WTC11 (cell line): ENCODE data around the gene LRP4. TPM values are rescaled to one million over a fixed set of nuclear protein-coding genes. Genes with fewer than 3 reads are reported as not detected.

Source experiments
- ATAC-seq: fragments of 200-7000 bp; cut with Tn5 transposase; 2 replicates; pipeline ENCODE4 v1.10.0; 2021; ENCODE audit warnings: mild to moderate bottlenecking, moderate library complexity
- CTCF ChIA-PET: fragments of 300-600 bp; sonication (Branson Sonifier 250); formaldehyde crosslinking; loops from one replicate; lab custom pipeline; 2021; ENCODE audit warnings: antibody characterized with exemption; lab: Charles Lee
- POLR2A ChIA-PET: fragments of 350-600 bp; sonication (Branson Sonifier 250); formaldehyde crosslinking; loops from one replicate; lab custom pipeline; 2021; ENCODE audit warnings: antibody characterized with exemption; lab: Charles Lee
- DNase-seq: peaks from one replicate; pipeline ENCODE4 v3.0.0; 2021; ENCODE audit warnings: low spot score
- H3K27ac Mint-ChIP-seq: 2 replicates; pipeline ENCODE4 v1.8.0; 2021; ENCODE audit warnings: mixed read lengths
- H3K27me3 Mint-ChIP-seq: 2 replicates; pipeline ENCODE4 v1.8.0; 2021; ENCODE audit warnings: low read depth, mild to moderate bottlenecking, moderate library complexity, mixed read lengths
- H3K36me3 Mint-ChIP-seq: 2 replicates; pipeline ENCODE4 v1.8.0; 2021; ENCODE audit warnings: mixed read lengths
- H3K4me1 Mint-ChIP-seq: 2 replicates; pipeline ENCODE4 v1.8.0; 2022; ENCODE audit warnings: mixed read lengths
- H3K4me3 Mint-ChIP-seq: 2 replicates; pipeline ENCODE4 v1.8.0; 2021; ENCODE audit warnings: mild to moderate bottlenecking, moderate library complexity, mixed read lengths
- H3K9me3 Mint-ChIP-seq: 2 replicates; pipeline ENCODE4 v1.8.0; 2021; ENCODE audit warnings: mixed read lengths
- ATF1 ChIP-seq: sonication (generic); formaldehyde crosslinking; IDR thresholded peaks from 2 replicates; pipeline ENCODE4 v1.8.1; 2023; ENCODE audit warnings: mild to moderate bottlenecking, moderate library complexity, missing genetic modification reagents
- ESRRA ChIP-seq: sonication (generic); formaldehyde crosslinking; IDR thresholded peaks from 2 replicates; pipeline ENCODE4 v1.8.1; 2022; ENCODE audit warnings: mild to moderate bottlenecking, missing genetic modification reagents, borderline replicate concordance
- ETV6 ChIP-seq: sonication (generic); formaldehyde crosslinking; IDR thresholded peaks from 2 replicates; pipeline ENCODE4 v1.8.1; 2022; ENCODE audit warnings: mild to moderate bottlenecking, missing genetic modification reagents
- FOXP1 ChIP-seq: sonication (generic); formaldehyde crosslinking; IDR thresholded peaks from 2 replicates; pipeline ENCODE4 v1.8.0; 2022; ENCODE audit warnings: missing genetic modification reagents, mild to moderate bottlenecking, moderate library complexity, borderline replicate concordance
- HMGA2 ChIP-seq: fragments of 250-450 bp; sonication (Bioruptor Pico); IDR thresholded peaks from 2 replicates; pipeline ENCODE4 v1.4.0; 2021; ENCODE audit warnings: mild to moderate bottlenecking, moderate library complexity
- NFYB ChIP-seq: sonication (generic); formaldehyde crosslinking; conservative IDR thresholded peaks from 2 replicates; pipeline ENCODE4 v1.8.0; 2022; ENCODE audit warnings: low read depth, missing genetic modification reagents
- RELA ChIP-seq: sonication (generic); formaldehyde crosslinking; IDR thresholded peaks from 2 replicates; pipeline ENCODE4 v1.8.1; 2022; ENCODE audit warnings: missing genetic modification reagents, mild to moderate bottlenecking, borderline replicate concordance
- TP53 ChIP-seq: sonication (generic); formaldehyde crosslinking; IDR thresholded peaks from 2 replicates; pipeline ENCODE4 v1.8.1; 2023; ENCODE audit warnings: mild to moderate bottlenecking, missing genetic modification reagents
- ZNF232 ChIP-seq: sonication (generic); formaldehyde crosslinking; IDR thresholded peaks from 2 replicates; pipeline ENCODE4 v1.8.0; 2022; ENCODE audit warnings: mild to moderate bottlenecking, missing genetic modification reagents
- ZNF671 ChIP-seq: fragments of 250-450 bp; sonication (Bioruptor Pico); IDR thresholded peaks from 2 replicates; pipeline ENCODE4 v1.8.0; 2021; ENCODE audit warnings: mild to moderate bottlenecking
- total RNA-seq: library from RNA; stranded (reverse); gene quantifications from 3 replicates; pipeline ENCODE4 v1.2.3, GENCODE V29; 2021
- TF ChIP-seq, protein P1 (sequence below): sonication (generic); formaldehyde crosslinking; IDR thresholded peaks from 2 replicates; pipeline ENCODE4 v1.8.1; 2022; ENCODE audit warnings: low read depth, missing genetic modification reagents, borderline replicate concordance
- TF ChIP-seq, protein P2 (sequence below): sonication (generic); formaldehyde crosslinking; IDR thresholded peaks from 2 replicates; pipeline ENCODE4 v1.8.1; 2023; ENCODE audit warnings: mild to moderate bottlenecking, moderate library complexity, missing genetic modification reagents
- TF ChIP-seq, protein P3 (sequence below): sonication (generic); formaldehyde crosslinking; IDR thresholded peaks from 2 replicates; pipeline ENCODE4 v1.8.1; 2022; ENCODE audit warnings: low read depth, mild to moderate bottlenecking, moderate library complexity, missing genetic modification reagents, borderline replicate concordance
- TF ChIP-seq, protein P4 (sequence below): fragments of 250-450 bp; sonication (Bioruptor Pico); IDR thresholded peaks from 2 replicates; pipeline ENCODE4 v1.9.0; 2021; ENCODE audit warnings: moderate library complexity, mild to moderate bottlenecking, inconsistent platforms, borderline replicate concordance
- TF ChIP-seq, protein P5 (sequence below): sonication (generic); formaldehyde crosslinking; IDR thresholded peaks from 2 replicates; pipeline ENCODE4 v1.8.1; 2023; ENCODE audit warnings: mild to moderate bottlenecking, missing genetic modification reagents
- TF ChIP-seq, protein P6 (sequence below): sonication (generic); formaldehyde crosslinking; IDR thresholded peaks from 2 replicates; pipeline ENCODE4 v1.8.0; 2022; ENCODE audit warnings: mild to moderate bottlenecking, missing genetic modification reagents
- TF ChIP-seq, protein P7 (sequence below): sonication (generic); formaldehyde crosslinking; IDR thresholded peaks from 2 replicates; pipeline ENCODE4 v1.8.0; 2022; ENCODE audit warnings: missing genetic modification reagents

LRP4 gene
- total RNA-seq, 1 experiment from 2014 or later, result 39.5 TPM

DNA sequence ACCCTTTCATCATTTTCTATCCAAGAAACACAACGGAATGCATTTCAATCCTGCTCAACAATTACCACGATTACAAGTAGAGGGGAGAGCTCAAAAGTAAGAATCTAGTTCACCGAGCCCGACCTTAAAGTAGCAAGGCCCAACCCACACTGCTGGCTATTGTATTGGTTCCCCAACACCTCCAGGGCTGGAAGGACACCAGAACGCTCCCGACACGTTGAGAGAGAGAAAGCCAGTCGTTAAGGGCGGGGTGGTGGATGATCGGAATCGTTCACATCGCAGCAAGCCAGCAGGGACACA lies 73.0 kb downstream of the LRP4 start (continued):
- TF ChIP-seq, protein P1, sequence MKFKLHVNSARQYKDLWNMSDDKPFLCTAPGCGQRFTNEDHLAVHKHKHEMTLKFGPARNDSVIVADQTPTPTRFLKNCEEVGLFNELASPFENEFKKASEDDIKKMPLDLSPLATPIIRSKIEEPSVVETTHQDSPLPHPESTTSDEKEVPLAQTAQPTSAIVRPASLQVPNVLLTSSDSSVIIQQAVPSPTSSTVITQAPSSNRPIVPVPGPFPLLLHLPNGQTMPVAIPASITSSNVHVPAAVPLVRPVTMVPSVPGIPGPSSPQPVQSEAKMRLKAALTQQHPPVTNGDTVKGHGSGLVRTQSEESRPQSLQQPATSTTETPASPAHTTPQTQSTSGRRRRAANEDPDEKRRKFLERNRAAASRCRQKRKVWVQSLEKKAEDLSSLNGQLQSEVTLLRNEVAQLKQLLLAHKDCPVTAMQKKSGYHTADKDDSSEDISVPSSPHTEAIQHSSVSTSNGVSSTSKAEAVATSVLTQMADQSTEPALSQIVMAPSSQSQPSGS, result no peak
- no peak for TF ChIP-seq ZNF671
- TF ChIP-seq TP53 (CRISPR knock-in tag), result no peak
- TF ChIP-seq, protein P2, sequence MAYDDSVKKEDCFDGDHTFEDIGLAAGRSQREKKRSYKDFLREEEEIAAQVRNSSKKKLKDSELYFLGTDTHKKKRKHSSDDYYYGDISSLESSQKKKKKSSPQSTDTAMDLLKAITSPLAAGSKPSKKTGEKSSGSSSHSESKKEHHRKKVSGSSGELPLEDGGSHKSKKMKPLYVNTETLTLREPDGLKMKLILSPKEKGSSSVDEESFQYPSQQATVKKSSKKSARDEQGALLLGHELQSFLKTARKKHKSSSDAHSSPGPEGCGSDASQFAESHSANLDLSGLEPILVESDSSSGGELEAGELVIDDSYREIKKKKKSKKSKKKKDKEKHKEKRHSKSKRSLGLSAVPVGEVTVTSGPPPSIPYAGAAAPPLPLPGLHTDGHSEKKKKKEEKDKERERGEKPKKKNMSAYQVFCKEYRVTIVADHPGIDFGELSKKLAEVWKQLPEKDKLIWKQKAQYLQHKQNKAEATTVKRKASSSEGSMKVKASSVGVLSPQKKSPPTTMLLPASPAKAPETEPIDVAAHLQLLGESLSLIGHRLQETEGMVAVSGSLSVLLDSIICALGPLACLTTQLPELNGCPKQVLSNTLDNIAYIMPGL (CRISPR knock-in tag), result no peak
- TF ChIP-seq, protein P3, sequence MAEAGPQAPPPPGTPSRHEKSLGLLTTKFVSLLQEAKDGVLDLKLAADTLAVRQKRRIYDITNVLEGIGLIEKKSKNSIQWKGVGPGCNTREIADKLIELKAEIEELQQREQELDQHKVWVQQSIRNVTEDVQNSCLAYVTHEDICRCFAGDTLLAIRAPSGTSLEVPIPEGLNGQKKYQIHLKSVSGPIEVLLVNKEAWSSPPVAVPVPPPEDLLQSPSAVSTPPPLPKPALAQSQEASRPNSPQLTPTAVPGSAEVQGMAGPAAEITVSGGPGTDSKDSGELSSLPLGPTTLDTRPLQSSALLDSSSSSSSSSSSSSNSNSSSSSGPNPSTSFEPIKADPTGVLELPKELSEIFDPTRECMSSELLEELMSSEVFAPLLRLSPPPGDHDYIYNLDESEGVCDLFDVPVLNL (CRISPR knock-in tag), result no peak
- TF ChIP-seq, protein P4, sequence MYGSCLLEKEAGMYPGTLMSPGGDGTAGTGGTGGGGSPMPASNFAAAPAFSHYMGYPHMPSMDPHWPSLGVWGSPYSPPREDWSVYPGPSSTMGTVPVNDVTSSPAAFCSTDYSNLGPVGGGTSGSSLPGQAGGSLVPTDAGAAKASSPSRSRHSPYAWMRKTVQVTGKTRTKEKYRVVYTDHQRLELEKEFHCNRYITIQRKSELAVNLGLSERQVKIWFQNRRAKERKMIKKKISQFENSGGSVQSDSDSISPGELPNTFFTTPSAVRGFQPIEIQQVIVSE (CRISPR knock-in tag), result no peak
- TF ChIP-seq, protein P5, sequence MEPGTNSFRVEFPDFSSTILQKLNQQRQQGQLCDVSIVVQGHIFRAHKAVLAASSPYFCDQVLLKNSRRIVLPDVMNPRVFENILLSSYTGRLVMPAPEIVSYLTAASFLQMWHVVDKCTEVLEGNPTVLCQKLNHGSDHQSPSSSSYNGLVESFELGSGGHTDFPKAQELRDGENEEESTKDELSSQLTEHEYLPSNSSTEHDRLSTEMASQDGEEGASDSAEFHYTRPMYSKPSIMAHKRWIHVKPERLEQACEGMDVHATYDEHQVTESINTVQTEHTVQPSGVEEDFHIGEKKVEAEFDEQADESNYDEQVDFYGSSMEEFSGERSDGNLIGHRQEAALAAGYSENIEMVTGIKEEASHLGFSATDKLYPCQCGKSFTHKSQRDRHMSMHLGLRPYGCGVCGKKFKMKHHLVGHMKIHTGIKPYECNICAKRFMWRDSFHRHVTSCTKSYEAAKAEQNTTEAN, result no peak
- TF ChIP-seq NFYB, result no peak
- no peak for TF ChIP-seq ZNF232
- no peak for TF ChIP-seq ESRRA (CRISPR knock-in tag)

DNA sequence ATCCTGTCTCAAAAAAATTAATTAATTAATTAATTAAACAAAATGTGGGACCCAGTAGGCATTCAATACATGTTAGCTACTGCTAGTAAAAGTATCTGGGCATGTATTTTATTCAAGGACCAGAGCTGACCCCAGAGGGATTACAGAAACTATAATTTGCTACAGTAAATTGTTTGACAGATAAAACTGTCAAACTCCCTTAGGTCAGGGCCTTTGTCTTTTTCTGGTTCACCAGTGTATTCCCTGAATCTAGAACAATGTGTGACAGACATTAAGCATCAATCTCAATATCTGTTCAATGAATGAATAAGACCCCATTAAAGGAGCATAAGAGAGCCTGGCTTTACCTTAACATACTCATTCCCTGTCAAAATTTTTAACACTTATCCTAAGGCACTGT lies 78.2 kb downstream of the LRP4 start:
- Mint-ChIP-seq H3K9me3 (no peaks in the 10 kb centered on the region), H3K27me3 (no peaks in the 10 kb centered on the region), H3K27ac (no peak overlapping the region), H3K36me3 (peaks cover 5% of the 10 kb centered on the region; the same call in 1 of the 2 replicates), H3K4me1 (peaks cover 53% of the 10 kb centered on the region), H3K4me3 (no peak overlapping the region)
- ChIA-PET POLR2A (no interaction called here), CTCF (no interaction called here)
- no peak for ATAC-seq
- TF ChIP-seq, protein P6, sequence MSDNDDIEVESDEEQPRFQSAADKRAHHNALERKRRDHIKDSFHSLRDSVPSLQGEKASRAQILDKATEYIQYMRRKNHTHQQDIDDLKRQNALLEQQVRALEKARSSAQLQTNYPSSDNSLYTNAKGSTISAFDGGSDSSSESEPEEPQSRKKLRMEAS (CRISPR knock-in tag), result no peak
- TF ChIP-seq ATF1 (CRISPR knock-in tag), result no peak
- TF ChIP-seq RELA (CRISPR knock-in tag), result no peak
- no peak for TF ChIP-seq FOXP1 (CRISPR knock-in tag)
- no peak for TF ChIP-seq ETV6
- TF ChIP-seq HMGA2 (CRISPR knock-in tag), result no peak
- TF ChIP-seq, protein P7, sequence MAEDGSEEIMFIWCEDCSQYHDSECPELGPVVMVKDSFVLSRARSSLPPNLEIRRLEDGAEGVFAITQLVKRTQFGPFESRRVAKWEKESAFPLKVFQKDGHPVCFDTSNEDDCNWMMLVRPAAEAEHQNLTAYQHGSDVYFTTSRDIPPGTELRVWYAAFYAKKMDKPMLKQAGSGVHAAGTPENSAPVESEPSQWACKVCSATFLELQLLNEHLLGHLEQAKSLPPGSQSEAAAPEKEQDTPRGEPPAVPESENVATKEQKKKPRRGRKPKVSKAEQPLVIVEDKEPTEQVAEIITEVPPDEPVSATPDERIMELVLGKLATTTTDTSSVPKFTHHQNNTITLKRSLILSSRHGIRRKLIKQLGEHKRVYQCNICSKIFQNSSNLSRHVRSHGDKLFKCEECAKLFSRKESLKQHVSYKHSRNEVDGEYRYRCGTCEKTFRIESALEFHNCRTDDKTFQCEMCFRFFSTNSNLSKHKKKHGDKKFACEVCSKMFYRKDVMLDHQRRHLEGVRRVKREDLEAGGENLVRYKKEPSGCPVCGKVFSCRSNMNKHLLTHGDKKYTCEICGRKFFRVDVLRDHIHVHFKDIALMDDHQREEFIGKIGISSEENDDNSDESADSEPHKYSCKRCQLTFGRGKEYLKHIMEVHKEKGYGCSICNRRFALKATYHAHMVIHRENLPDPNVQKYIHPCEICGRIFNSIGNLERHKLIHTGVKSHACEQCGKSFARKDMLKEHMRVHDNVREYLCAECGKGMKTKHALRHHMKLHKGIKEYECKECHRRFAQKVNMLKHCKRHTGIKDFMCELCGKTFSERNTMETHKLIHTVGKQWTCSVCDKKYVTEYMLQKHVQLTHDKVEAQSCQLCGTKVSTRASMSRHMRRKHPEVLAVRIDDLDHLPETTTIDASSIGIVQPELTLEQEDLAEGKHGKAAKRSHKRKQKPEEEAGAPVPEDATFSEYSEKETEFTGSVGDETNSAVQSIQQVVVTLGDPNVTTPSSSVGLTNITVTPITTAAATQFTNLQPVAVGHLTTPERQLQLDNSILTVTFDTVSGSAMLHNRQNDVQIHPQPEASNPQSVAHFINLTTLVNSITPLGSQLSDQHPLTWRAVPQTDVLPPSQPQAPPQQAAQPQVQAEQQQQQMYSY (CRISPR knock-in tag), result no peak
- DNase-seq, result no peak
